ENCODE measurements around the gene FILIP1.

Gene FILIP1

GRCh38 chr6:75370011-75370410 is 123.6 kb downstream of the FILIP1 start:
- Mint-ChIP-seq H3K27ac (no peak overlapping the region), H3K4me3 (no peak overlapping the region), H3K4me1 (no peaks in the 10 kb centered on the region), H3K9me3 (peaks cover 0 to 11% of the 10 kb centered on the region in 2 donors), H3K27me3 (peaks cover 20% of the 10 kb centered on the region)
- DNase-seq (no peak), ATAC-seq (no peak)

DNA sequence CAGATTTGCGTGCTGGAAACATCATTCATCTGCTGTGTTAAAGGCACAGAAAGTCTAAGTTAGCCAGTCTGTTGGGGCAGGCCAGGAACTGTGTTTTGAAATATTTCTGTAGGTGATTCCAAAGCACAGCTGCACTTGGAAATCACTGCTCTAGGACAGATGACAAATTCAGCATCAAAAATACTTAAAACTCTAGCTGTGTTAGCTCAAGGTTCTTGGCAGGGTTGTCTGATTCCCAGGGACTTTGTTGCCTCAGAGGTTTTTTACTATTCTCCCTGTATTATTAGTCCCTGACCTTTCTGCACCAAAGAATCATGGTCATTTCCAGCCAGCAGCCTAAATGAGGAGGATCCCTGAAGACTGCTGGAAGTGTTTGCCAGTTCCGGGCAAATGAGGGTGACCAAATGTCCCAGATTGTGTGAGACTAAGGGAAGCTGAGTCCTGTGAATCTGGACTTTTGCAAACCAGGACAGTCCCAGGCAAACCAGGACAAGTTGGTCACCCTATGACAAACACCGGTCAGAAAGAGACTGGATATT is 124.7 kb downstream of the FILIP1 start:
- H3K27me3 Mint-ChIP-seq = peaks cover 14% of the 10 kb centered on the region
- H3K4me3 Mint-ChIP-seq = no peak overlapping the region
- peaks cover 0 to 11% of the 10 kb centered on the region in 2 donors for H3K9me3 Mint-ChIP-seq
- DNase-seq = no peak
- ATAC-seq = no peak
- no peak overlapping the region for H3K27ac Mint-ChIP-seq
- no peaks in the 10 kb centered on the region for H3K4me1 Mint-ChIP-seq

DNA sequence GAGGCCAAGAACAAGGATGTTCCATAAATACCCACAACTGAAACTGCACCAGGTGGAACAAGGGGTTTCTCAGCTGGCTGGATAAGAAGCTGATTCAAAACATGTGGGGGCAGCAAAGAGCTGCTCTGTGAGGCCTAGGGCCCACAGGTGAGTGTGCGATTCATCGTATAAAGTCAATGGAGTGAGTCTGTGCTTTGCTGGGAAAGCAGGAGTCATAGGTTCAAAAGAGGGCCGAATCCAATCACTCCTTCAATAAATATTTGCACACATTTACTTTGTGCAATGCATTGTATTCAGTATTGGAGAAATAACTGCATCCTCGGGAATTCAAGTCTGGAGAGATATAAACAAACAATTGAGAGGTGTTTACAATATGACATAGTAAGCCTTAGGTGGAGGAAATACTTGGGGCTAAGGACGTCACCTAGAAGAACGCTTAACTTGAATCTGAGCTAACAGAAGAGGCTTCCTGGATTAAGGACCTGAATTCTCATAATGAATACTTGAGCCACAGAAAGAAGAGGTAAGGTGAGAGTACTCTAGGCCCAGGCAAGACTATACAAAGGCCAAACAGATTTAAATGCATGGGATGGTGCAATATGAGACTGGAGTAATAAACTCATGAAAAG is 125.3 kb downstream of the FILIP1 start:
- peaks cover 0 to 11% of the 10 kb centered on the region in 2 donors for H3K9me3 Mint-ChIP-seq
- DNase-seq = no peak

DNA sequence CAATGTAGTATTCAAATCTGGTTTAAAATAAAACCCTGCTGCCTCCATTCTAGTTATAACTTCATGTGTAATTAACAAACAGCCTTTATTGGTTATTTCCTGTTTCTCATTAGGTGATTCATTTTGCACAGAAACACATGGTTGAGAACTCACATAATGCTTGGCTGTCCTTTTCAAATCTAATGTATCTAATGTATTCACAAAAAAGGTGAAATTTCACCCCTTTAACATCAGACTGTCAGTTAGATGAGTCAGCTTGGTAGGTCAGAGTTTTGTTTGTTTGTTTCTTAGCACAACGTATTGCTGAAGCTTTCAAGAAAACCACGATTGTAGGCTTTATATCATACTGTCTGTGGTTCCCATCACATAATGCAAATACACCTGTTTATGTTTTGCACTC is 130.3 kb downstream of the FILIP1 start:
- ATAC-seq = no peak
- no peak overlapping the region for H3K4me3 Mint-ChIP-seq
- no peaks in the 10 kb centered on the region for H3K4me1 Mint-ChIP-seq
- no peak overlapping the region for H3K27ac Mint-ChIP-seq
- peaks cover 3% of the 10 kb centered on the region for H3K27me3 Mint-ChIP-seq
- H3K9me3 Mint-ChIP-seq = peaks cover 0 to 2% of the 10 kb centered on the region in 2 donors
- no peak for DNase-seq

More for the DNA sequence above, 125.3 kb downstream of the FILIP1 start:
- Mint-ChIP-seq H3K27me3 (peaks cover 14% of the 10 kb centered on the region), H3K4me3 (no peak overlapping the region), H3K27ac (no peak overlapping the region), H3K4me1 (no peaks in the 10 kb centered on the region)
- no peak for ATAC-seq

GRCh38 chr6:75353644-75354043 is 140.0 kb downstream of the FILIP1 start:
- H3K27ac Mint-ChIP-seq = no peak overlapping the region
- peaks cover 6% of the 10 kb centered on the region for H3K4me1 Mint-ChIP-seq
- peaks cover 53% of the 10 kb centered on the region for H3K27me3 Mint-ChIP-seq
- H3K4me3 Mint-ChIP-seq = no peak overlapping the region
- DNase-seq = no peak
- no peak for ATAC-seq
- H3K9me3 Mint-ChIP-seq = peaks cover 0 to 6% of the 10 kb centered on the region in 2 donors

- DNase-seq = no peak
- no peak for ATAC-seq
- no peak overlapping the region for H3K4me3 Mint-ChIP-seq
- H3K27ac Mint-ChIP-seq = no peak overlapping the region
- H3K27me3 Mint-ChIP-seq = peaks cover 51% of the 10 kb centered on the region
- peaks cover 6% of the 10 kb centered on the region for H3K4me1 Mint-ChIP-seq
- no peaks in the 10 kb centered on the region for H3K9me3 Mint-ChIP-seq
Measured at GRCh38 chr6:75351570-75351969, 142.0 kb downstream of the FILIP1 start.

GRCh38 chr6:75350808-75351207 is 142.8 kb downstream of the FILIP1 start:
- Mint-ChIP-seq H3K9me3 (no peaks in the 10 kb centered on the region), H3K27me3 (peaks cover 48% of the 10 kb centered on the region), H3K4me1 (peaks cover 6% of the 10 kb centered on the region), H3K4me3 (no peak overlapping the region), H3K27ac (no peak overlapping the region)
- DNase-seq (no peak), ATAC-seq (no peak)

GRCh38 chr6:75350156-75350555 is 143.4 kb downstream of the FILIP1 start:
- H3K9me3 Mint-ChIP-seq = no peaks in the 10 kb centered on the region
- peaks cover 6% of the 10 kb centered on the region for H3K4me1 Mint-ChIP-seq
- ATAC-seq (no peak), DNase-seq (no peak)
- no peak overlapping the region for H3K27ac Mint-ChIP-seq
- peaks cover 49% of the 10 kb centered on the region for H3K27me3 Mint-ChIP-seq
- H3K4me3 Mint-ChIP-seq = no peak overlapping the region

DNA sequence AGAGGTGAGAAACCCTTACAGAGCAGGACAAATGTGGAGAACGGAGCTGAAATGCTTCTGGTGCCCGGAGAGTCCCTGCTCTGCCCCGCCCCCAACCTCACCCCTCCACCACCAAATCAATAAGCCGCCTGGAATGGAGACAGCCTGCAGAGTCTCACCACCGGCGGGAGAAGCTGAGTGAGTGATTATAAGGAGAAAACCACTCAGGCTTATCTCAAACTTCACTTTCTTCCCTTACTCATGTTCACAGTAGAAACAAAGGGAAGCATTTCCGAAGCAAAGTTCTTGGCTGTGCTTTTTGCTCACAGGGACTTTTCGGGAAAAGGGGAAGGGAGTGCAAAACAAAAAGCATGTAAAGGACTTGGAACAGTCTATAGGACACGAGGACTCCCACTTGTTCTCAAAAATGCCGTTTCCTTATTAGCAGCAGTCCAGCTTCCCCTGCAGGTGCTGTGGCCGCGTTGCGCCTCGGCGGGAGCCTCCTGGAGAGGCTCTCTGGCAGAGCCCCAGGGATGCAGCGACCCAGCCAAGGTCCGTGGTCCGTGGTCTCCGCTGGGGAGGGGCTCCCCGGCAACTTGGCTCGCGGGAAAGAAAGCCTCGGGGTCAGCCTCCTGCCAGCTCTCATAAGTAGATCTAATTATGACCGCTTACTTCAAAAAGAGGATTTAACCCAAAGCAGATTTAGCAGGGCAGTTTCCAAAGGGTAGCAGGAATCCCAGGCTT is 144.2 kb downstream of the FILIP1 start:
- Mint-ChIP-seq H3K9me3 (no peaks in the 10 kb centered on the region), H3K4me1 (peaks cover 6% of the 10 kb centered on the region), H3K27ac (no peak overlapping the region), H3K4me3 (peak overlapping the region; percentile 35 to 64), H3K27me3 (peaks cover 49% of the 10 kb centered on the region)
- no peak for ATAC-seq
- no peak for DNase-seq

DNA sequence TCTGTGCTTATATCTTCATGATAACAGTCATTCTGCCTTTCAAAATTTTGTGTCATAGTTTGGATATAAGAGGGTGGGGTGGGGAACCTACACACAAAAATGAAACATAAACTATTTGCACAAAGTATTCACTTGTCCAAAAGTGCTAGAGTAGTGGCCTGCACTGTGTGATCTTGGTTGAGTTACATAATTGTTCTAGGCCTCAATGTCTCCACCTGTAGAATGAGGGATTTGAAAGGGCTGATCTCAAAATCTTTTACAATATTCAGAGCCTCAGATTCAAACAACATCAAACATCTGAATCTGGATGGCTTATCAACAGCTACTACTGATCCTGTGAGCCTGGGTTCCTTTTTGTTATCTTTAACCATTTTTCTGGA is 144.7 kb downstream of the FILIP1 start:
- ATAC-seq = no peak
- H3K9me3 Mint-ChIP-seq = no peaks in the 10 kb centered on the region
- H3K27me3 Mint-ChIP-seq = peaks cover 49% of the 10 kb centered on the region

DNA sequence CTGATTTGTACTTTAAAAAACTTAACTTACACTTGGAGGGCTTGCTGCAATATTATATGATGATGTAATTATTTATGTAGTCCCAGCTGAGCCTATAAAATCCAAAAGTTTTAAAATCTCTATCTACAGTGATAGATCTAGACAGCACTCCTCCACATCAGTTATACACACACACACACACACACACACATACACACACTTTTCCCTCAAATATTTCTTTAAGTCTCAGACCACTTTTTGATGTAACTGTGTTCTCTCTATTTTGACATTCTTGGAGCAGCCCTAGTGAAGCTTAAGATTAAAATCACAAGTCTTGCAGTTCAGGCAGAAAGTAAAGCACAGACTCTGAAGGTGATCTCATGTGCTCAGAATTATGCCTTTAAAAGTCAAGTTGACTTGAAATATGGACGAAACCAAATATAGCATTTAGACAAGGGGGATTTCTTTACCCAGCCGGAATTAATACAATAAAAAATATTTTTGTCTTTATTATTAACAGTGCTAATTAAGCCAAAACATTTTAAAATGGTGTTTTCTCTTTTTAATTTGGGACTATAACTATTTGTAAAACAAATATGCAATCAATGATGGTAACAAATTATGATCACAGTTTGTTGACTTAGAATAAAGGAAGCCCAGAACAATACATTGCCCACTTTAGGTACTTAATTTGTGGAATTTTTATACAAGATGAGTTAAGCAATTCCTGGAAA is 145.5 kb downstream of the FILIP1 start:
- no peaks in the 10 kb centered on the region for H3K9me3 Mint-ChIP-seq
- ATAC-seq = no peak
- no peak overlapping the region for H3K27ac Mint-ChIP-seq
- H3K4me3 Mint-ChIP-seq = no peak overlapping the region
- DNase-seq = no peak
- peaks cover 40% of the 10 kb centered on the region for H3K27me3 Mint-ChIP-seq
- peaks cover 6% of the 10 kb centered on the region for H3K4me1 Mint-ChIP-seq

More for the DNA sequence above, 144.7 kb downstream of the FILIP1 start:
- DNase-seq = no peak
- no peak overlapping the region for H3K4me3 Mint-ChIP-seq
- no peak overlapping the region for H3K27ac Mint-ChIP-seq
- peaks cover 6% of the 10 kb centered on the region for H3K4me1 Mint-ChIP-seq

DNA sequence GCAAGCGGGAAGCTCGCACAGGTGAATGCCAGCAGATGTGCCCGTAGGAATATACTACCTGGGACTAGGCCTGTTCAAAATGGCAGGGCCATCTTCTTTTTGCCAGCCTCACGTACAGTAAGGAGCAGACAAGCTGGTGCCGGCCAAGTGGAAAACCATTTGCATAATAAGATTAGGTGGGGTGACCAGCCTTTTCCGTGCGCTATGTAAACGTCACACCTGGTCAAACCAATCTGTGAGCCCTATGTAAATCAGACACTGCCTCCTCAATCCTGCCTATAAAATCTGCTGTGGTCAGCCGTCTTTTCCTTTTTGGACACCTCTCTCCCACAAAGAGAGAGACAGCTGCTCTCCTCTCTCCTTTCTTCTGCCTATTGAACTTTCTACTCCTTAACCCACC is 148.2 kb downstream of the FILIP1 start:
- Mint-ChIP-seq H3K4me3 (no peak overlapping the region), H3K4me1 (peaks cover 6% of the 10 kb centered on the region), H3K9me3 (no peaks in the 10 kb centered on the region), H3K27ac (no peak overlapping the region), H3K27me3 (peaks cover 39% of the 10 kb centered on the region)
- ATAC-seq = no peak
- no peak for DNase-seq

DNA sequence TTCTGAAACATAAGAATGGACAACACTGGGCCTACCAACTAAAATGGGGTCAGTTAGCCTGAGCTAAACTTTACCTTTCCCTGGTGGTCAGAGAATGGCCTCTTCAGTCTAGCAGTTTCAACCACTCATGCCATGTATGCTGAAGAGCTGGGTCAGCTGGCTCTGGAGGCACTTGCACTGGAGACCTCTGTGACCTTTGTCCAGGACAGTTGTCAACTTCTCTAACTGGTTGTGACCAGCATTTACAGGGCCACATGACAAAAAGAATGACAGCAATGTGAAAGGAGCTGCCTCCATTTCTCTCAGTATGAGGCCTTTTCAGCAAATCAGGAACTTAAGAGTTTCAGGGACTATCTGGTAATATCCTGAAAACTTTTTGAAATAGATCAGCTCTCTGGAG is 149.1 kb downstream of the FILIP1 start:
- H3K9me3 Mint-ChIP-seq = no peaks in the 10 kb centered on the region
- no peak for ATAC-seq
- H3K4me3 Mint-ChIP-seq = no peak overlapping the region
- DNase-seq = no peak
- no peak overlapping the region for H3K27ac Mint-ChIP-seq
- peaks cover 32% of the 10 kb centered on the region for H3K27me3 Mint-ChIP-seq
- H3K4me1 Mint-ChIP-seq = peaks cover 2% of the 10 kb centered on the region

DNA sequence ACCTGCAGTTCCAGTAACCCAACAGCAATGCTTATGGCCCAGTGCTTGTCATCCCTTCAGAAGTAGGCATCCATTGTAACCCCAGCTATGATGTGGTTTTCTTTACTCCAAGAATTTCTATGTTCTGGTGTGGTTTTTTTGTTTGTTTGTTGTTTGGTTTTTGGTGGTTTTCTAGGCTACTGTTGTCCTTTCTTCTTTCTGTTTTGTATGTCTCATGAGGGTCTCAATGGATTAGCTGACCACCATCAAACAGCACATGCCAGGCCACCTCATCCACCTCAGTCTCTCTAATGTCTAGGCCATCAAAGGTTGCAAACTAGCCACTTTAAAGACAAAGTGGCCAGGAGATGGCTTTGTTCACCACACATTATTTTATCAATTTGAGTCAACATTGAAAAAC is 149.6 kb downstream of the FILIP1 start:
- no peak overlapping the region for H3K4me3 Mint-ChIP-seq
- DNase-seq = no peak
- no peak for ATAC-seq
- H3K27me3 Mint-ChIP-seq = peaks cover 28% of the 10 kb centered on the region
- no peaks in the 10 kb centered on the region for H3K9me3 Mint-ChIP-seq
- no peaks in the 10 kb centered on the region for H3K4me1 Mint-ChIP-seq
- no peak overlapping the region for H3K27ac Mint-ChIP-seq

GRCh38 chr6:75337835-75338580 is 155.6 kb downstream of the FILIP1 start:
- Mint-ChIP-seq H3K4me1 (no peaks in the 10 kb centered on the region), H3K4me3 (no peak overlapping the region), H3K9me3 (no peaks in the 10 kb centered on the region), H3K27me3 (peaks cover 28% of the 10 kb centered on the region), H3K27ac (no peak overlapping the region)
- DNase-seq (no peak), ATAC-seq (no peak)

All from stimulated activated naive CD8-positive, alpha-beta T cell treated with anti-CD3 and anti-CD28 coated beads, Interleukin-15, amount 100 ng/mL, for 72 hours (primary cell).